Smooth muscle cell of the umbilical artery (primary cell): ENCODE data around the gene OR13C4. TPM values are rescaled to one million over a fixed set of nuclear protein-coding genes. Genes with fewer than 3 reads are reported as not detected.

Experiments
- total RNA-seq: library from RNA; depleted of rRNA; stranded (reverse); fragments of >200 nt; gene quantifications from 2 replicates; pipeline ENCODE4 v1.2.3, GENCODE V29; 2014

The OR13C4 gene
- not detected in 2 replicates for total RNA-seq

DNA sequence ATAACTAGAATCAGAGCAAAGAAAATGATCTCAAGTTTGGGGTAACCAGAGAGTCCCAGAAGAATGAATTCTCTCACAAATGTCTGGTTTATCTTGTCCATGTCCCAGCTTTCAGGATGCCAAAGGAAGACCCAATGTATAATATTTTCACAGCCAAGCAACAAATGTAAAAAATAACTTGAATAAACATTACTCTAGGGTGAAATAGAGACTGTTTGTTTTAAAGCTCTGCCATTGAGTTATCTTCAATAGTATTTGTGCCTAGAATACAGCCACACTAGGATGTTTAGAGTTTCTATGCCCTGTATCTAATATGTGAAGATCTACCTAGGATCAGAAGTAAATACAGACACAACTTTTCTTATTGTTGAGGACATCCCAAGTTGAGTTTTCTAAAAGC lies at the start of gene OR13C4:
Gene OR13C4, minus strand, starts transcription at position 101 of the 400 bp plus-strand sequence. Its CDS starts 0 bp downstream, at position 101.

DNA sequence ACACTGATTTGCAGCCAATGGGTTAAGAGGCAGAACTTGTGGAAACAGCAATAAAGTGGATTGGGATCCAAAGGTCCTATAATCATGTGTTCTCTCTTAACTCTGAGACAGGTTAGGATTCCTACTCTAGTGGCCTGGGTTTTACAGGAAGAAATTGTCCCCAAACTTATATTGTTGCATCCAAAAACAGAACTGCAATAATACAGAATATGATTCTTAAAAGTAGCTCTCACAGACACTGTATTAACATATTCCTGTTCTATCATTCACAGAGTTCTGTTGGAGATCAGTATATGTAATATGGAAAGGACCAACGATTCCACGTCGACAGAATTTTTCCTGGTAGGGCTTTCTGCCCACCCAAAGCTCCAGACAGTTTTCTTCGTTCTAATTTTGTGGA lies 41.9 kb upstream of the OR13C4 start, which contains the start of gene OR13C8:
Gene OR13C8, plus strand, starts transcription at position 301 of the 400 bp plus-strand sequence. Its CDS starts 0 bp downstream, at position 301.

DNA sequence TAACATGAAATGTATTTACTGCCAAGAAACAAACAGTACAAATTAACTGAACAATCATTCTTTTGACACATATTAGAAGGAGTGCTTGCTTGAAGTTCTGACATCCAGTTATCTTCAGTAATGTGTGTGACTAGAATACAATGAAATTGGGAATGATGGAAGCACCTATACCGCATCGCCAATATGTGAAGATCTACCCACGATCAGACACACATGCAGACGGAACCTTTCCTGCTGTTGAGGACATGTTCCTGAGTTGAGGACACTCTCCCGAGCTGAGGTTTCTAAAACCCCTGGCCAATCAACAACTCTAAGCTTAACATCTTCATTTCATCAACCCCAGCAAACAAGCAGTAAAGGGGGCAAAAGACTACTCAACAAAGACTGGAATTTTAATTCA lies 9.7 kb upstream of the OR13C4 start, which contains the start of gene OR13C3:
Gene OR13C3, minus strand, starts transcription at position 101 of the 400 bp plus-strand sequence. CDS start 133 bp downstream, outside the sequence.

DNA sequence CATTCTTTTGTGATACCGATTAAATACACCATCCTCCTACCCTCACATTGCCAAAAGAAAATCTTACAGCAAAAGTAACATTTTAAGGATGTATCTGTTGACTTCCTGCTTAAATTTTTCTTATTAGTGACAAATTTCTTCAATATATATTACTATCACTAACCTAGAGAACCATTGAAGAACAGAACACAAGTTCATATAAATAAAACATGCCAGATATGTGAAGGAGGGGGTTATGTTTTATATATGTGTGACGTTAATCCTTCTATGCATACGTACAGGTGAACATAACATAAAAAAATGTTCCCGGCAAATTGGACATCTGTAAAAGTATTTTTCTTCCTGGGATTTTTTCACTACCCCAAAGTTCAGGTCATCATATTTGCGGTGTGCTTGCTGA lies 23.0 kb downstream of the OR13C4 start, which contains the start of gene OR13F1:
Gene OR13F1, plus strand, starts transcription at position 301 of the 400 bp plus-strand sequence. Its CDS starts 0 bp downstream, at position 301.

Other genes with a start within 250 kb of the OR13C4 start
- gene OR13F1, start 22.9 kb downstream of the OR13C4 start, total RNA-seq, result not detected in 2 replicates
- not detected in 2 replicates for gene OR13C3, start 9.6 kb upstream of the OR13C4 start, total RNA-seq
- not detected in 2 replicates for gene OR13C8, start 42.0 kb upstream of the OR13C4 start, total RNA-seq
- not detected in 2 replicates for gene OR13C5, start 72.2 kb upstream of the OR13C4 start, total RNA-seq
- not detected in 2 replicates for gene OR13C2, start 78.4 kb upstream of the OR13C4 start, total RNA-seq
- gene OR13C9, start 91.0 kb upstream of the OR13C4 start, total RNA-seq, result not detected in 2 replicates
- not detected in 2 replicates for gene OR13D1, start 167.3 kb upstream of the OR13C4 start, total RNA-seq
- 37.9 and 42.2 TPM in 2 replicates for gene NIPSNAP3A, start 220.5 kb upstream of the OR13C4 start, total RNA-seq
- gene NIPSNAP3B, start 236.9 kb upstream of the OR13C4 start, total RNA-seq, result 0.46 and 0.59 TPM in 2 replicates